SU-DHL-6 (cell line): ENCODE results near the gene COL12A1.

Experiments
- H2AFZ ChIP-seq: fragments of 200-600 bp; sonication (generic); 2 replicates; pipeline ENCODE4 v1.6.1; 2014; ENCODE audit warnings: low read depth, mild to moderate bottlenecking, moderate library complexity, mixed read lengths, antibody characterized with exemption, low read length; ENCODE audit not compliant: severe bottlenecking
- H3F3A ChIP-seq: fragments of 200-600 bp; shearing (Covaris generic); 2 replicates; pipeline ENCODE4 v1.6.0; 2016; ENCODE audit warnings: antibody characterized with exemption, mild to moderate bottlenecking; ENCODE audit not compliant: insufficient read depth
- H3K27ac ChIP-seq: fragments of 200-600 bp; sonication (generic); 2 replicates; pipeline ENCODE4 v1.5.1; 2016; ENCODE audit warnings: low read depth, mild to moderate bottlenecking, low read length, moderate library complexity, mixed read lengths
- H3K27me3 ChIP-seq: fragments of 200-600 bp; sonication (generic), shearing (Covaris generic); 2 replicates; pipeline ENCODE4 v1.6.0; 2014; ENCODE audit warnings: mild to moderate bottlenecking, low read length
- H3K36me3 ChIP-seq: fragments of 200-600 bp; sonication (generic); 2 replicates; pipeline ENCODE4 v1.6.1; 2014; ENCODE audit warnings: mild to moderate bottlenecking, low read length, mixed read lengths
- H3K4me2 ChIP-seq: fragments of 300-600, 200-600 bp; shearing (Covaris generic), sonication (generic); 2 replicates; pipeline ENCODE4 v1.6.0; 2014; ENCODE audit warnings: low read length, low read depth, mild to moderate bottlenecking; ENCODE audit not compliant: poor library complexity, severe bottlenecking
- H3K4me3 ChIP-seq: fragments of 200-600 bp; sonication (generic); 2 replicates; pipeline ENCODE4 v1.5.1; 2014; ENCODE audit warnings: antibody characterized with exemption, low read length, mild to moderate bottlenecking, mixed read lengths; ENCODE audit not compliant: insufficient read depth, poor library complexity, severe bottlenecking
- H3K79me2 ChIP-seq: fragments of 200-600 bp; sonication (generic); 2 replicates; pipeline ENCODE4 v1.6.1; 2014; ENCODE audit warnings: mild to moderate bottlenecking, low read length, moderate library complexity; ENCODE audit not compliant: insufficient read depth
- H3K9ac ChIP-seq: fragments of 200-600 bp; sonication (generic); 2 replicates; pipeline ENCODE4 v1.7.0; 2014; ENCODE audit warnings: mild to moderate bottlenecking, low read length
- H3K9me2 ChIP-seq: fragments of 200-600 bp; sonication (generic); replicated peaks from 2 replicates; pipeline ENCODE4 v1.6.1; 2014; ENCODE audit warnings: low read length; ENCODE audit not compliant: insufficient read depth
- H3K9me3 ChIP-seq: fragments of 200-600 bp; sonication (generic); 2 replicates; pipeline ENCODE4 v1.6.1; 2014; ENCODE audit warnings: low read length, mixed read lengths; ENCODE audit not compliant: insufficient read depth
- H4K20me1 ChIP-seq: fragments of 200-600 bp; sonication (generic); 2 replicates; pipeline ENCODE4 v1.6.1; 2014; ENCODE audit warnings: low read depth, mild to moderate bottlenecking, antibody characterized with exemption, low read length, moderate library complexity, mixed read lengths
- EZH2phosphoT487 ChIP-seq: fragments of 200-600 bp; sonication (generic), shearing (Covaris generic); conservative IDR thresholded peaks from 2 replicates; pipeline ENCODE4 v1.6.1; 2018; ENCODE audit warnings: mild to moderate bottlenecking, antibody characterized with exemption, low read length, moderate library complexity, mixed read lengths
- TF ChIP-seq, protein P1 (sequence below): fragments of 200-600 bp; sonication (generic); IDR thresholded peaks from one replicate; pipeline ENCODE4 v1.5.1; 2017; ENCODE audit warnings: antibody characterized with exemption, mild to moderate bottlenecking, low read length, moderate library complexity; ENCODE audit not compliant: insufficient read depth, poor library complexity, severe bottlenecking

Gene COL12A1

DNA sequence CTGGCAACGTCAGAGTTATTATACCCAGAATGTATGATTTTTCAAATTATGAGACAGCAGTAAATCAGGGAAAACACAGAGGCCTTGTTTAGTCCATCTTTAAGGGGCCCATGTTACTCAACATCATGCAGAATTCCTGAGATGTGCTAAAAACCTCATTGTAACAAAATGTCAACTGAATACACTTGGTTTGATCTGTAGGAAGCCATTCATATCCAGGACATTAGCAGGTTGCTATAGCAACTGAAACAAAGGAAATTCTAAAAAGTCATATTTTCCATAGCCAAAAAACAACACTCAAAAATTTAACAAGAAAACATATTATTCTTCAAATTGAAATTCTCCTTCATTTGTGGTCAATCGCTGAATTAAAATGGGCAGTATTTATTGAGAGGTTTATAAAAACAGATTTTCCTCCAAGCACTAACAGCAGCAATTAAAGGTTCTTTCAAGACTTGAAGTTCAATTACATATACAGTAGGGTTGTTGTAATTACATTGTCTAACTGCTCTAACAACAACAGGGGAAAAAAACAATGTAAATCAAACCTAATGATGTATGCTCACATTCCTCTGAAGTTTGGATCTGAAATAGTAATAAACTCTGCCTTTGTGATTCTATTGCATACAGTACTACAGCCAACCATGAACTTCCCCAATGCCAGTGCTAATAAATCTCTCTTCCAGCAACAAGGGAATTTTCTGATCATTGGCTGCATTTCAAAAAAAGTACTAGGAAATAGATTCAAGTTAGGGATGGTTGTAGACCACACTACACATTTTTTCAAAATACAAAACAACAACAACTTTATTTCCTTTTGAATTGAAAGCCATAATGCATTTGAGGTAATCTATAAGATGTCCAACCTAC is 34.9 kb downstream of the COL12A1 start:
- Histone ChIP-seq H3K9me3 (no peaks in the 10 kb centered on the region), H3K4me2 (no peak overlapping the region), H2AFZ (no peak overlapping the region), H3K36me3 (no peaks in the 10 kb centered on the region), H3K4me3 (no peak overlapping the region), H3K27ac (no peak overlapping the region), H3K27me3 (no peaks in the 10 kb centered on the region), H4K20me1 (no peaks in the 10 kb centered on the region), H3K79me2 (no peaks in the 10 kb centered on the region), H3K9me2 (no peaks in the 10 kb centered on the region), H3K9ac (no peak overlapping the region), H3F3A (no peaks in the 10 kb centered on the region)
- TF ChIP-seq, protein P1, sequence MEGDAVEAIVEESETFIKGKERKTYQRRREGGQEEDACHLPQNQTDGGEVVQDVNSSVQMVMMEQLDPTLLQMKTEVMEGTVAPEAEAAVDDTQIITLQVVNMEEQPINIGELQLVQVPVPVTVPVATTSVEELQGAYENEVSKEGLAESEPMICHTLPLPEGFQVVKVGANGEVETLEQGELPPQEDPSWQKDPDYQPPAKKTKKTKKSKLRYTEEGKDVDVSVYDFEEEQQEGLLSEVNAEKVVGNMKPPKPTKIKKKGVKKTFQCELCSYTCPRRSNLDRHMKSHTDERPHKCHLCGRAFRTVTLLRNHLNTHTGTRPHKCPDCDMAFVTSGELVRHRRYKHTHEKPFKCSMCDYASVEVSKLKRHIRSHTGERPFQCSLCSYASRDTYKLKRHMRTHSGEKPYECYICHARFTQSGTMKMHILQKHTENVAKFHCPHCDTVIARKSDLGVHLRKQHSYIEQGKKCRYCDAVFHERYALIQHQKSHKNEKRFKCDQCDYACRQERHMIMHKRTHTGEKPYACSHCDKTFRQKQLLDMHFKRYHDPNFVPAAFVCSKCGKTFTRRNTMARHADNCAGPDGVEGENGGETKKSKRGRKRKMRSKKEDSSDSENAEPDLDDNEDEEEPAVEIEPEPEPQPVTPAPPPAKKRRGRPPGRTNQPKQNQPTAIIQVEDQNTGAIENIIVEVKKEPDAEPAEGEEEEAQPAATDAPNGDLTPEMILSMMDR, result no peak
- TF ChIP-seq EZH2phosphoT487, result no peak

GRCh38 chr6:75169689-75170586 is 35.9 kb downstream of the COL12A1 start:
- Histone ChIP-seq H3K9ac (no peak overlapping the region), H3K36me3 (no peaks in the 10 kb centered on the region), H3K27ac (no peak overlapping the region), H3F3A (no peaks in the 10 kb centered on the region), H3K9me3 (no peaks in the 10 kb centered on the region), H3K4me3 (no peak overlapping the region), H3K4me2 (no peak overlapping the region), H3K27me3 (no peaks in the 10 kb centered on the region), H3K79me2 (no peaks in the 10 kb centered on the region), H2AFZ (no peak overlapping the region), H3K9me2 (no peaks in the 10 kb centered on the region), H4K20me1 (no peaks in the 10 kb centered on the region)
- no peak for TF ChIP-seq EZH2phosphoT487
- TF ChIP-seq, protein P1, result no peak

GRCh38 chr6:75167851-75168250 is 38.0 kb downstream of the COL12A1 start:
- Histone ChIP-seq H4K20me1 (no peaks in the 10 kb centered on the region), H3F3A (no peaks in the 10 kb centered on the region), H3K79me2 (no peaks in the 10 kb centered on the region), H3K27ac (no peak overlapping the region), H3K9ac (no peak overlapping the region), H3K4me3 (no peak overlapping the region), H3K4me2 (no peak overlapping the region), H2AFZ (no peak overlapping the region), H3K9me2 (no peaks in the 10 kb centered on the region), H3K36me3 (no peaks in the 10 kb centered on the region), H3K9me3 (no peaks in the 10 kb centered on the region), H3K27me3 (no peaks in the 10 kb centered on the region)
- TF ChIP-seq EZH2phosphoT487, result no peak
- TF ChIP-seq, protein P1, result no peak
